Glomerular visceral epithelial cell (primary cell): Measurements from ENCODE around the gene ABCC1.

ENCODE experiments used
- DNase-seq: peaks from one replicate; pipeline ENCODE4 v3.0.0-alpha.2; 2016; ENCODE audit errors: extremely low spot score

Gene ABCC1

DNA sequence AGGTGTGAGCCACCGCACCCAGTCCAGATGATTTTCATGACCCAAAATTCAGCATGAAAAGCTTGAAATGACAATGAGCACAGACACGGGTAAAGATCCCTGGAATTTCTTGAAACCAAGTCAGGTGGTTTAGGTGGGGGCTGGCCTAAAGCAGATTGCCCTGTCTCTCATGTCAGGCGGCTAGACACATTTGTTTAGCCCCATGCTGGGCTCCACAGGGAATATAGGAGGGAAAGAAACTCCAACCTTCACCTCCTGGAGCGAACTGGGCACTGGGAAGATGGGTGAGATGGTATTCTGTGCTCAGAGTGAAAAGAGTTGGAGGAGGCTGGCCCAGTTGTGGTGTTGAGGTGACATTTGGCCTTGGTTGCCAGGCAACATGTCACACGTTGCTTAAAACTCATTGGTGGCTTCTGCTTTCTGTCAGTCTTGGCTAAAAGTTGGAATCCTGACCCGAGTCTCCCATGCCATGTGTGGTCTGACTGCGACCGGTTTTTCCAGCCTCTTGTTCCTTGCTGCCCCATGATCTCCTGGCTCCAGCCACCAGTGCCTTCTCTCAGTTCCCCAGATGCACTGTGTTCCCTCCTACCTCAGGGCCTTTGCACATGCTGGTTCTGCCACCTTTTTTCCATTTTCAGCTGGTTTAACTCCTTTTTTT lies 160.2 kb downstream of the ABCC1 start:
- no peak for DNase-seq

GRCh38 chr16:16110111-16110490 lies 160.7 kb downstream of the ABCC1 start:
- no peak for DNase-seq

GRCh38 chr16:16111639-16112038 lies 162.2 kb downstream of the ABCC1 start:
- no peak for DNase-seq

- DNase-seq: no peak
Observed at GRCh38 chr16:16112450-16113053, 163.1 kb downstream of the ABCC1 start.

- no peak for DNase-seq
Observed at GRCh38 chr16:16113076-16113475, 163.7 kb downstream of the ABCC1 start.

DNA sequence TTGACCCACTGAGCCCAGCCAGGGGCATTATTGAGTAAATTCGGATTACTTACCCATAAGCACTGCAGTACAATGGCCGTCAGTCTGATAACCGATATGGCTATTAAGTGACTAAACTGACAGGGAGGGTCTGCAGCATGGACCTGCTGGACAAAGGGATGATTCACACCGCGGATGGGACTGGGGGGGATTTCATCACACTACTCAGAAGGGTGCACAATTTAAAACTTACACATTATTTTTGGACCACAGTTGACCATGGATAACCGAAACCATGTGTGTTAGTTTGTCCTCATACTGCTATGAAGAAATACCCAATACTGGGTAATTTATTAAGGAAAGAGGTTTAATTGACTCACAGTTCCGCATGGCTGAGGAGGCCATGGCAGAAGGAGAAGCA lies 167.4 kb downstream of the ABCC1 start:
- no peak for DNase-seq

GRCh38 chr16:16118337-16118736 lies 168.9 kb downstream of the ABCC1 start:
- no peak for DNase-seq

DNA sequence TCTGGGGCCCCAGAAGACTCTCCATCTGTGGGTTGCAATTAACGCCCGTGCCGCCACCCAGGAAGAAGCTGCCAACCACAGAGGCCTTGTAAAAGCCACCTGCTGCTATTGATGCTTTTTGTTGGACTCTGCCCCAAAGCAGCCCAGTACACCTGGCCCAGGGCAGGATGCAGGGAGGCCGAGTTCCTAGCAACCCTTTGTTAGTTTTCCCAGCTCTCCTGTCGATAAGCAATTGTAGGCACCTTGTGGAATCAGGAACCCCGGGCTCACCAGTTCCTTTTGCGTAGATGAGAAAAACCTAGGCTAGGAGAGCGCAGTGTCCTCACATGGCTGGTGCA lies 170.6 kb downstream of the ABCC1 start:
- DNase-seq: no peak

DNA sequence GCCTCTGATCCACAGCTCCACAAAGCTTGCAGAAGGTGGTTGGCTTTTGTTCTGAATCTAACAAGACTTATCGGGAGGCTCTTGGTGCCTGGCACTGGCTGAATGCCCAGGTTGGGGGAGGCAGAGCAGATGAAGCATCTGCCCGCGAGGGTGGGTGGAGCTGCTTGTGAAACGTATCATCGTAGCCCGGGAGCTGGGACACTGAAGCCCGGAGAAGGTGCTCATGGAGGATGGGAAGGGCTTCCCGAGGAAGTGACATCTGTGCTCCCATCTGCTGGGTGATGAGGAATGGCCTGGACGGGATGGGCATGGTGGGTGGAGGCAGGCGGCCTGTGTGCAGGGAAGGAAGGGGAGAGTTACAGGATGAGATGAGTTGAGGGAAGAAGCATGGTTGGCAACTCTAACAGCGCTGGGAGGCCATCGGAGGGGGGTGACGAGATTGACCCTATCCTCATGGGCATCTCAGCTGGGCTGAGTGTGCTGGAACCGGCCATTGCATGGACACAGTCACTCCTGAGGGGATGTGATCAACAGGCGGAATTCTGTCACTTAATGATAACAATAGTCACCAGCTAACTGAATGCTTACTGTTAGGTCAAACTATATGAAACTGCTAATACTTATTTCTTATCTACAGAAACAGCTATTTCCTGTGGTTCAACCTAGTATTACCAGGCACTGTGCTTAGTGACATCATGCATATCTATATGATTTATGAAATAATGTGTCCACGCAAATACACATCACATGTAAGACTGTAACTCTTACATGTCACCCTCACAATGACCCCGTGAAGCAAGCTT lies 171.2 kb downstream of the ABCC1 start:
- no peak for DNase-seq

GRCh38 chr16:16121185-16121727 lies 171.8 kb downstream of the ABCC1 start:
- no peak for DNase-seq

GRCh38 chr16:16122264-16122663 lies 172.8 kb downstream of the ABCC1 start:
- no peak for DNase-seq

- no peak for DNase-seq
Observed at GRCh38 chr16:16124438-16124837, 175.0 kb downstream of the ABCC1 start.

DNA sequence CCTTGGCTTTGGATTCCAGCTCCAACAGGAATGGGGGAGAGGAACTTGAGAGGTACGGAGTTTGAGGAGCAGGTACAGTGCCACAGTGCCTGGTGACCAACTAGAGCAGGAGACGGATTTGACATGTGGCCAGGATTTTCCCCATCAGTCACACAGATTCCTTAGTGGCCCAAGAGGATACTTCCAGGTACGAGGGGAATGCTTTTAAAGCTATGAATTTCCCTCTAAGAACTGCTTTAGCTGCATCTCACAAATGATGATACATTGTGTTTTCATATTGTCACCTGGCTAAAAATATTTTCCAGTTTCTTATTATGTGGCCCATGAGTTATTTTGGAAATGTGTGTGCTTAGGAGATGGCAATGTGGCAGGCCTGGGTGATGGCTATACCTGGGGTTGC lies 175.6 kb downstream of the ABCC1 start:
- no peak for DNase-seq

- no peak for DNase-seq
Observed at GRCh38 chr16:16126896-16127295, 177.5 kb downstream of the ABCC1 start.

DNA sequence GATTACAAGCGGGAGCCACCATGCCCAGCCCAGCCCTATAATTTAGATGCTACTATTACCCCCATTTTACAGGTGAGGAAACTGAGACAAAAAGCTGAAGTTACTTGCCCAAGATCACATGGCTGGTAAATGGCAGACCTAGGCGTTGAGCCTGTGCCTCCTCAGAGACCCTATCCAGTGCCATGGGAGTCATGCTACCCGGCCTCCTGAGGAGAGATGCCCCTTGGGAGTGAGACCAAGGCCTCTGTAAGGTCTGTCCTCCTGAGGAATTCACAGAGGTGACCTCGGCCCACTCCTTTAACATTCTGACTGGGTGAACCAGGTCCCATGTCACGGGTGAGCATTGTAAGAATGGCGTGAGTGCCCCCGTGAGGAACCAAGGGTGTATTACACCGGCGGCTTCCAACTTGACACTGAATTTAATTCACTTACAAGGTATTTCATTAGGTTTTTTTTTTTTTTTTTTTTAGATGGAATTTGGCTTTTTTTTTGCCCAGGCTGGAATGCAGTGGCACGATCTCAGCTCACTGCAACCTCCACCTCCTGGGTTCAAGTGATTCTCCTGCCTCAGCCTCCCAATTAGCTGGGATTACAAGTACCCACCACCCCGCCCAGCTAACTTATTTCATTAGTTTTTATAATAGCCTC lies 178.2 kb downstream of the ABCC1 start:
- peak; percentile 71 for DNase-seq

GRCh38 chr16:16131204-16131603 lies 181.8 kb downstream of the ABCC1 start:
- DNase-seq: no peak

DNA sequence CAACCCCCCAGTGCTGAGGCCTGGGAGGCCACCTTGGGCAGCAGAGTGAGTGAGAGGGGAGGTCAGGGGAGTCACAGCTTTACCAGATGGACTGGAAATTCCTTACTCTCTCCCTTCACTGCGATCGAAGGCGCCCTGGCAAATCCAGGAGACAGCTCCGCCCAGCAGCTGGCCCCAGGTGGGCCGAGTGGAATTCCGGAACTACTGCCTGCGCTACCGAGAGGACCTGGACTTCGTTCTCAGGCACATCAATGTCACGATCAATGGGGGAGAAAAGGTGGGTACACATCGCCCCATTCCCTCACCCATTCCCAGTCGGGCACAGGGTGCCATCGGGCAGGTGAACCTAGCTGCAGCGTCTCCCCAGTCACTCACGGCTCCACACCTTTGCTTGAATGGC lies 182.2 kb downstream of the ABCC1 start:
- no peak for DNase-seq

- no peak for DNase-seq
Observed at GRCh38 chr16:16133943-16134604, 184.7 kb downstream of the ABCC1 start.

DNA sequence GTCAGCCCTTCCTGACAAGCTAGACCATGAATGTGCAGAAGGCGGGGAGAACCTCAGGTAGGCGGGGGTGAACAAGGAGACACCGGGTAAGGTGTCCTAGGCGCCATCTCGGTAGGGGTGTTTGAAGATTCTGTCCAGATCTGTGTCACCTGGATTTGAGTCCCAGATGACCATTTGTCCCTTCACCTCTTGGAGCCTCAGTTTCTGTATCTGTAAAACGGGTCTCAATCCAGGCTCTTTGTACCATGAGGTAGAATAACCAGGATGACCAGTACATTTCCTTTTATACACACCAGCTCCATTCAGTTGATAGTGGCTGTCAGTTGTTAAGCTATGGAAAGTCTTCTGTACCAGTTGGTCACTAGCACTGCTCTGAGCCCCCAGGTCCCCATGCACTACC lies 187.2 kb downstream of the ABCC1 start:
- DNase-seq: no peak

GRCh38 chr16:16137110-16137509 lies 187.7 kb downstream of the ABCC1 start:
- DNase-seq: no peak

DNA sequence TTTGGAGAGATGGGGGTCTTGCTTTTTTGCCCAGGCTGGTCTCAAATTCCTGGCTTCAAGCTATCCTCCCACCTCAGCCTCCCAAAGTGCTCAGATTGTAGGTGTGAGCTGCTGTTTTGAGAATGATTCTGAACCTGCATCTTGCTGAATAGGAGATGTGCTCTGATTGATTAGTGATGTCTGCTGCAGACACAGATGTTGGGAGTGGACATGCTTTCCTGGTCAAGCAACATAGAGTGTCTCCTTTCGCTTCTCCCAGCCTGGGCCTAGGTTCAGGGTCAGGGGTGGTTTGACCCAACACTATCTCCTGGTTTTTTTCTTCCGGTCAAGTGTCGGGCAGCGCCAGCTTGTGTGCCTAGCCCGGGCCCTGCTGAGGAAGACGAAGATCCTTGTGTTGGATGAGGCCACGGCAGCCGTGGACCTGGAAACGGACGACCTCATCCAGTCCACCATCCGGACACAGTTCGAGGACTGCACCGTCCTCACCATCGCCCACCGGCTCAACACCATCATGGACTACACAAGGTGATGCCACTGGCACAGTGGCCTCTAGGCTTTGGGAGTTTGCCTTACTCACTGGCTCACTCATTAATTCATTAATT lies 188.7 kb downstream of the ABCC1 start:
- DNase-seq: no peak
